Measurements from ENCODE around the gene GPR149. TPM values are rescaled to one million over a fixed set of nuclear protein-coding genes. Genes with fewer than 3 reads are reported as not detected.

Gene GPR149
- total and polyA plus RNA-seq, 10 of the 15 experiments (the other 5 are each of a cell fraction or from before 2014, with no cell fraction given): not detected

GRCh38 chr3:154367221-154367620, 62.8 kb downstream of the GPR149 start:
- no TSS peak for BruUV-seq (replicated peaks)
- H3K4me3 ChIP-seq: no peak overlapping the region
- ChIA-PET POLR2A (no interaction called here), CTCF (no interaction called here), RAD21 (ENCODE audit: unreplicated experiment) (no interaction called here), SMC1A (ENCODE audit: uncharacterized antibody, unreplicated experiment) (no interaction called here)
- H3K4me1 ChIP-seq (ENCODE audit: control insufficient read depth, insufficient read depth, low read length): no peaks in the 10 kb centered on the region
- H3K9ac ChIP-seq (ENCODE audit: control insufficient read depth, insufficient read depth, low read length): no peak overlapping the region
- 13% methylated on average over 3 of the region's 3 CpGs for WGBS (ENCODE audit: insufficient coverage, insufficient replicate concordance, low lambda C conversion rate, missing lambda C conversion rate)
- no peaks in the 10 kb centered on the region for H4K20me1 ChIP-seq (ENCODE audit: control insufficient read depth, insufficient read depth)
- H3K4me2 ChIP-seq (ENCODE audit: control insufficient read depth, insufficient read depth): no peak overlapping the region
- TF ChIP-seq EZH2 (IDR thresholded peaks at IDR 0.05; ENCODE audit: borderline replicate concordance, control insufficient read depth, low read depth, low read length) (no peak), POU2F2 (IDR thresholded peaks at IDR 0.05; ENCODE audit: borderline replicate concordance, low read depth, low read length) (no peak), POLR2AphosphoS5 (IDR thresholded peaks at IDR 0.05; ENCODE audit: low read length) (no peak), KLF5 (IDR thresholded peaks at IDR 0.05; ENCODE audit: partially characterized antibody) (no peak), BHLHE40 (IDR thresholded peaks at IDR 0.05; ENCODE audit: borderline replicate concordance in 1 of 2, low read depth in 2 of 2, low read length in 1 of 2) (no peak), SUPT20H (IDR thresholded peaks at IDR 0.05; ENCODE audit: borderline replicate concordance, control insufficient read depth, low read depth, low read length) (no peak), RCOR1 (conservative IDR thresholded peaks at IDR 0.05; ENCODE audit: low read depth, low read length) (no peak), ESRRA (IDR thresholded peaks at IDR 0.05; ENCODE audit: low read length) (no peak), SP1 (IDR thresholded peaks at IDR 0.05; ENCODE audit: low read depth, low read length) (no peak), BCL11A (IDR thresholded peaks at IDR 0.05; ENCODE audit: low read depth, low read length) (no peak), POLR2A (IDR thresholded peaks at IDR 0.05; ENCODE audit: low read depth, low read length) (no peak)
- TF ChIP-seq, protein P1, sequence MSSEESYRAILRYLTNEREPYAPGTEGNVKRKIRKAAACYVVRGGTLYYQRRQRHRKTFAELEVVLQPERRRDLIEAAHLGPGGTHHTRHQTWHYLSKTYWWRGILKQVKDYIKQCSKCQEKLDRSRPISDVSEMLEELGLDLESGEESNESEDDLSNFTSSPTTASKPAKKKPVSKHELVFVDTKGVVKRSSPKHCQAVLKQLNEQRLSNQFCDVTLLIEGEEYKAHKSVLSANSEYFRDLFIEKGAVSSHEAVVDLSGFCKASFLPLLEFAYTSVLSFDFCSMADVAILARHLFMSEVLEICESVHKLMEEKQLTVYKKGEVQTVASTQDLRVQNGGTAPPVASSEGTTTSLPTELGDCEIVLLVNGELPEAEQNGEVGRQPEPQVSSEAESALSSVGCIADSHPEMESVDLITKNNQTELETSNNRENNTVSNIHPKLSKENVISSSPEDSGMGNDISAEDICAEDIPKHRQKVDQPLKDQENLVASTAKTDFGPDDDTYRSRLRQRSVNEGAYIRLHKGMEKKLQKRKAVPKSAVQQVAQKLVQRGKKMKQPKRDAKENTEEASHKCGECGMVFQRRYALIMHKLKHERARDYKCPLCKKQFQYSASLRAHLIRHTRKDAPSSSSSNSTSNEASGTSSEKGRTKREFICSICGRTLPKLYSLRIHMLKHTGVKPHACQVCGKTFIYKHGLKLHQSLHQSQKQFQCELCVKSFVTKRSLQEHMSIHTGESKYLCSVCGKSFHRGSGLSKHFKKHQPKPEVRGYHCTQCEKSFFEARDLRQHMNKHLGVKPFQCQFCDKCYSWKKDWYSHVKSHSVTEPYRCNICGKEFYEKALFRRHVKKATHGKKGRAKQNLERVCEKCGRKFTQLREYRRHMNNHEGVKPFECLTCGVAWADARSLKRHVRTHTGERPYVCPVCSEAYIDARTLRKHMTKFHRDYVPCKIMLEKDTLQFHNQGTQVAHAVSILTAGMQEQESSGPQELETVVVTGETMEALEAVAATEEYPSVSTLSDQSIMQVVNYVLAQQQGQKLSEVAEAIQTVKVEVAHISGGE (CRISPR knock-in tag; IDR thresholded peaks at IDR 0.05): no peak
- intact Hi-C loops (cut with micrococcal nuclease; ENCODE audit: unreplicated experiment) (no loop called here), in situ Hi-C loops (cut with MboI) (no loop called here)
- no peaks in the 10 kb centered on the region for H3K9me3 ChIP-seq (replicated peaks; ENCODE audit: control insufficient read depth, insufficient read depth, low read length)
- no peaks in the 10 kb centered on the region for H3K79me2 ChIP-seq (ENCODE audit: control insufficient read depth, insufficient read depth, low read length)
- FAIRE-seq: no peak
- H3K27ac ChIP-seq (ENCODE audit: control insufficient read depth, insufficient read depth): no peak overlapping the region
- H3K27me3 ChIP-seq (replicated peaks in 1 of 2; ENCODE audit: control insufficient read depth in 2 of 2, insufficient read depth in 2 of 2, low read length in 1 of 2): no peaks in the 10 kb centered on the region
- H2AFZ ChIP-seq (ENCODE audit: control insufficient read depth, low read depth, low read length): no peak overlapping the region
- no peak for DNase-seq (ENCODE audit: low read depth, low spot score)
- ATAC-seq: no peak
- H3K36me3 ChIP-seq (ENCODE audit: control insufficient read depth in 2 of 2, insufficient read depth in 2 of 2, low read length in 1 of 2): no peaks in the 10 kb centered on the region
